Non-pigmented ciliary epithelial cell (primary cell): Measurements from ENCODE around the gene NAP1L1.

ENCODE experiments used
- DNase-seq: peaks from one replicate; pipeline ENCODE4 v3.0.0-alpha.2; 2010; ENCODE audit warnings: low read depth

NAP1L1 gene

DNA sequence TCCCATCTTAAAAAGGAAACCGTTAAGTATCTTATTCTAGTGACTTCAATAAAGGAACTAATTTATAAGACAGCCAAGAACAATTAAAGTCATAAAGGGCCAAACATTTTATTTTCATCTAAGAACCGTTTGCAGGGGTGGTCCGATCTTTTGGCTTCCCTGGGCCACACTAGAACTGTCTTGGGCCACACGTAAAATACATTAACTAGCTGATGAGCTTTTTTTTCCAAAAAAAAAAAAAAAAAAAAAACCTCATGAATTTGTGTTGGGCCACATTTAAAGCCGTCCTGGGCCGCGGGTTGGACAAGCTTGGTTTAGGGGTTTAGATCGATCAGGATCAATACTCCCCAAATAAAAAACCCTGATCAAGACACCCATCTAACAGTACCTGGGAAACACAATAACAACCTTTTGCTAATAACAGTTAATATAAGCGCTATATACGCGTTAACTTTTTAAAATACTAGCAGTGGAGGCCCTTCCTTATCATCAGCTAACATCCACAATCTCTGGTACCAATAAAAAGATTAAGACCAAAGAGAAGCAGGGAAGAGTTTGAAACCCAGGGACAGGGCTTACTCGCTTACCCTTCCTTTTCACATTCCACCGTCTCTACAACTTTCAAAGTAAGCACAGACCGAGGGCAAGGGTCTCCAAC, 1.1 kb downstream of the NAP1L1 start:
- no peak for DNase-seq

- no peak for DNase-seq
These were observed 2.6 kb downstream of the NAP1L1 start for GRCh38 chr12:76081909-76082308.

DNA sequence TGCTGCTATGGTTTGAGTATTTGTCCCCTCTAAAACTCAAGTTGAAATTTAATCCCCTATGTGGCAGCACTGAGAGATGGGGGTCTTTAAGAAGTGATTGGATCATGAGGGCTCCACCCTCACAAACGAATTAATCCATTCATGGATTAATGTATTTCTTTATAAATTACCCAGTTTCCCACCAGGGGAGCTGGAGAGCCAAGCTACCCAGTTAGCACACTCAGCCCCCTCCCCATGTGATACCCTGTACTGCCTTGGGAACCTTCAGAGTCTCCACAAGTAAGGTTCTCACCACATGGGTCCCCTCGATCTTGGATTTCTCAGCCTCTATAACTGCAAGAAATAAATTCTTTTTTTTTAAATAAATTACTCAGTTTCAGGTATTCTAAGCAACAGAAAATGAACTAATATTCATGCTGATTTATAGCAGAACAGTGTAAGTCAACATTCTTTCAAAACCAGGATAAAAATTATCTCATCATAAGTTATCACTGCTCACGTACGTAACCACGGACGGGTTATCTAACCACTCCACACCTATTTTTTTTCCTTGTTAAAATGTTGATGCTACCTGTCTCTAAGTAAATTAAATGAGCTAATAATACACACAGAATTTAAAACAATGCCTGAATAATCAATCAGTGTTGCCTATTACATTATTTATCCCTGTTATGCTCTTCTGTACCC, 3.6 kb downstream of the NAP1L1 start:
- no peak for DNase-seq

DNA sequence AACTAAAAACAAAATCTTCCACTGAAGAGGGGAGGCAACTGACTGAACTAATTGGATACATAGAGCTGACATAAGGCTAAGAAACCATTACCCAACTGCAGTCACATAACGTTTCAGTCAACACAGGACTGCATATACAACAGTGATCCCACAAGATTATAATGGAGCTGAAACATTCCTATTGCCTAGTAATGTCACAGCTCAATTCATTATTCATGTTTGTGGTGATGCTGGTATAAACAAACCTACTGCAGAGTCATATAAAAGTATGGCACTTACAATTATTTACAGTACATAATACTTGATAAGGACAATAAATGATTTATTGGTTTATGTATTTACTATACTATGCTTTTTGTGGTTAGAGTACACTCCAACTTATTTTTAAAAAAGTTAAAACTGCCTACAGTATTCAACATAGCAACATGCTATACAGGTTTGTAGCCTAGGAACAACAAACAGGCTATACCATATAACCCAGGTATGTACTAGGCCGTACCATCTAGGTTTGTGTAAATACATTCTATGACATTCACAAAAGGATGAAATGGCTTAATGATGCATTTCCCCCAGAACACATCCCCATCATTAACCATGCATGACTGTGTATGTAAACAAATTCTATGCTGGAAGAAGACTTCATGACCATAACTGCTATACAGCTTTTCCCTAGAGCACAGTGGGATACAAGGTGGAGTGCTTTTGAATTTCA, 4.3 kb downstream of the NAP1L1 start:
- DNase-seq: no peak

GRCh38 chr12:76078748-76079147, 5.7 kb downstream of the NAP1L1 start:
- no peak for DNase-seq

GRCh38 chr12:76075448-76075847, 9.0 kb downstream of the NAP1L1 start:
- no peak for DNase-seq

- no peak for DNase-seq
These were observed 9.7 kb downstream of the NAP1L1 start for GRCh38 chr12:76074701-76075336.

- no peak for DNase-seq
These were observed 10.9 kb downstream of the NAP1L1 start for GRCh38 chr12:76073561-76073960.

GRCh38 chr12:76072568-76072967, 11.9 kb downstream of the NAP1L1 start:
- DNase-seq: no peak

DNA sequence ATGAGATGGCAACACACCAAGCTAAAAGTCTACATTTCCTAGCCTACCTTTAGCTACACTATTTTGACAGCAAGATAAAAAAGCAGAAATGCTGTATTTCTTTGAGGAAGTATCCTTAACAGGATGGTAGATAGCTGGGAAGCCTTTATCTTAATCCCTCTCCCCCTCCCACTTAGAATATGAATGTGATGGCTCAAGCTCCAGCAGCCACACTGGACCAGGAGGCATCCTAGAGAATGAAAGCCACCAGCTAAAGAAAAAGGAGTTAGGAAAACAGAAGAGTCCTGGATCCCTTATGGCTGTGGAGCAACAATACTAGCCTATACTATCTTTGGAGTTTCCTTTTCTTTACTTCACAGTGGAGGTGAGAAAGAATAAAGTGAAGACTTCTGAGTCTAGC, 15.1 kb downstream of the NAP1L1 start:
- no peak for DNase-seq

- no peak for DNase-seq
These were observed 18.6 kb downstream of the NAP1L1 start for GRCh38 chr12:76065917-76066316.

DNA sequence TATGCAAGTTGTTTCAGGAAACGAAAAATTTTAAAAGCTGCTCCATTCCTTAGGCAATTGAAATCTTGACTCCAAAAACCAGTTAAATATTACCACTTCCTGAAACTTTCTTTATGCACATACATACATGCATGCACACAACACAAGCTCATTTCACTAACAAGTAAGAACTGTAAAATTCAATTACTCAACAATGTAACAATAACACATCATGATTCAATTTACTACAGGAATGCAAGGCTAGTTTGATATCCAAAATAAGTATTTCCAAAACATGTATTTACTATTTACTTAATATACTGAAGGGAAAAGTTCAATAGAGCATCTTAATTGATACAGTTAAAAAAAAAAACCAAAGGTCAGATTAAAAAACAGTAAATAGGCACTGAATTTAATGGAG, 19.6 kb downstream of the NAP1L1 start:
- DNase-seq: no peak

- no peak for DNase-seq
These were observed 24.4 kb downstream of the NAP1L1 start for GRCh38 chr12:76060111-76060510.

DNA sequence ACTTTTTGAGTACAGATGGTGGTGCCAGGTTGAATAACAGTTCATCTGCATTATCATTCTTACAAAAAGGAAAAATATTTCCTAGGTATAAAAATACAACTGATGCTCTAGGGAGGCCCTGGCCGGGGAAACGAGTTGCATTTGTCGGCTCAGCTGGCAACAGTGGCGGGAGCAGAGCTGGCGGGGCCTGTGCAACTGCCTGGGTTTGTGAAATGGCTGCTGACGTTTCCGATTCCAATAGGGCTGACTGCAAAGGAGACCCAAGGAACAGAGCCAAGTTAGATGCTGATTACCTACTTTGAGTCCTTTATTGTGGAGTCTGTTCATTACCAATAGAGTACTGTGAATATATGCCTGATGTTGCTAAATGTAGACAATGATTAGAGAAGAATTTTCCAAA, 27.2 kb downstream of the NAP1L1 start:
- no peak for DNase-seq

DNA sequence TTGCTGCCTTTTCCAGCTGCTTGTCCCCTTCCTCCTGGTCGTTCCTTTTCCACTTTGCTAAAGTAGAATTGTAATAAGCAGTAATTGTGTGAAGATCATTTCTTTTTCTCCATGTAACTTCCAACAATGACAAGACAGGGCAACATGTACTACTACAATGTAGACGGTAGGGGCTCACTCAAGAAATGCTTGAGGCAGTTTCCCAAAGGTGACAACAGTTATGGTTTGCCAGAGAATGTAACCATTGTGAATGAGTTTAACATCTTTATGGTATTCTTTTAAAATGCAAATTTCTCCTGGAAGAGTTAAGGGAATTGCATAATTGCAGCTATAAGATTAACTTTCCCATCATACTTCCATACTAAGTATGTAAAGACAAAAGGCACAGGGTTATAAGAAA, 29.1 kb downstream of the NAP1L1 start:
- DNase-seq: no peak

DNA sequence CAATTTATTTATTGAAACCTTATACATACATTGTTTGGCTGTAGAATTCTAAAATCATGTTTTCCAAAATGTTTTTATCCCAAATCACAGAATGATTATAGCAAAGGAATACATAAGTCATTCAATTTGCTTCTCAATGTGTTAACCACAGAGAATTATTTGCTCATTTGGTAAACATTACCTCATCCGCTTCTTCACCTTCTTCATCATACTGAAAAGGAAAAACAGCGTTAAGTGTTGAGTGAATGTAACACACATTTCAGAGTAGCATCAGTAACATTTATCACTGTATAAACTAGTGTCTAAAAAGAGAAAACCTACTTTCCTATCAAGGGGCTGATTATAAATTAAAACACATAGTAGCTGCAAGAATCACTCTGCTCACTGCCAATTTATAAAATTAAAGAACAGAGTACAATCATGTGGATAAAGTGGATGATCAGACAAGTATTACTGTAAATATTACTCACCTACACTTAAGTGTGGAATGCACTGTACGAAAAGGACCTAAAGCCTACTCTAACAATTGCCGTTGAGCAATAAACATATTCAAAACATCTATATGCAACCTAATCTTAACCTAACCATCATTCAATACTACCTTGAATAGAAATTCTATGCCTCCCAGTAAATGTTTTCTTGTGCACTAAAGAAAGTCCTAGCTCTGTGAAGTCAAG, 34.8 kb downstream of the NAP1L1 start:
- no peak for DNase-seq

- no peak for DNase-seq
These were observed 36.7 kb downstream of the NAP1L1 start for GRCh38 chr12:76047742-76048141.

DNA sequence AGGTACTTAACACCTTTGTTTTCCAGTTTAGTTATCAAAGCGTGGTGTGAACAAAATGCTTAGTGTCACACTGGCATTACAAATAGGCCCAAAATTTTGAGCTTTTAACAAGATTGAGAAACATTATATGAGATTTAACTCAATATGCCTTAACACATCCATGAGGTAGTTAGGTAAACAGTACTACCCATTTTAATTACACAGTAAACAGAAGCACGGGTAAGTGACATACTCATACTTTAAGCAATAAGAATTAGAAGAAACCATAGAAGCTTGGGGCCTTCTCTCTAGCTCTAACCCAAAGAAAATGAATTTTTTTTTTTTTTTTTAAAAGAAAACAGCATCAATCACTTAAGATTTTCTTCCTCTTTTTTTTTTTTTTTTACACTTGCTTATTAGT, 37.4 kb downstream of the NAP1L1 start:
- DNase-seq: no peak

DNA sequence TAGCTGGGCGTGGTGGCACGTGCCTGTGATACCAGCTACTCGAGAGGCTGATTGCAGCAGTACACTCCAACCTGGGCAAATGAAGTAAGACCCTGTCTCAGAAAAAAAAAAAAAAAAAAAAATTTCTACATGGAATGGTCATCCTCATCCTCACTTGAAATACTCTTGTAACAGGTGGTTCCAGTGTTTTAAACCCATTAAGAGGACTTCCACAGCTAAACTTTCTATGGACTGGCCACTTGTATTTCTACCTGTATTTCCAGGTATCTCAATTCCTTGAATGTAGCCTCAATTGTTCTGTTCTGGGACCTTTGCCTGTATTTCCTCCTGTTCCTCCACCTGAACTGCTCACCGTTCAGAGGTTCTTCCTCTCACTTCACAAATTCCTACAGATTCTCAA, 41.1 kb downstream of the NAP1L1 start:
- no peak for DNase-seq

GRCh38 chr12:76042147-76042546, 42.3 kb downstream of the NAP1L1 start:
- no peak for DNase-seq

DNA sequence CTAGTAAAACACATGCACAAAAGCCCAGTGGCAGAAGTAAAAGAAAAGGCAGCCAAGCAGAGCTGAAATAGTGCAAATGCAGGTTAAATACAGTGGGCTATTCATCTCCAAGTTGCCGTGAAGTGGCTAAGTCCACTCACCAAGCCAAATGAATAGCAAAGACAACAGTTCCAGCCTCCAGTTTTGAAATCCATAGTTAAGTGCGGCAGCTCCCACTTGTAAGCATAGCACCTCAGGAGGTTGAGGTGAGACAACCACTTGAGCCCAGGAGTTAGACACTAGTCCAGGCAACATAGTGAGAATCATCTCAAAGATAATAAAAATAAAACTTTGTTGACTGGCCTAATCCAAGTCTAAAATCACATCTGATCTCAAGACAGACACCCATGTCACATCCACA, 43.1 kb downstream of the NAP1L1 start:
- no peak for DNase-seq

GRCh38 chr12:76040461-76040860, 44.0 kb downstream of the NAP1L1 start:
- no peak for DNase-seq
